ENCODE data around the gene ASH1L. TPM values are rescaled to one million over a fixed set of nuclear protein-coding genes. Genes with fewer than 3 reads are reported as not detected.

Gene ASH1L
- total and polyA plus RNA-seq, 2 donors from 2014 or later = 4.2 to 68.5 TPM

- FAIRE-seq (no peak), DNase-seq (no peak)
- Histone ChIP-seq H3K36me3 (ENCODE audit: control insufficient read depth in 2 of 3, insufficient read depth in 3 of 3, low read length in 3 of 3) (peaks cover 0 to 7% (median 0%) of the 10 kb centered on the region in 3 donors), H3K9ac (ENCODE audit: low read length in 3 of 3) (no peak overlapping the region), H3K4me1 (ENCODE audit: control insufficient read depth in 2 of 3, insufficient read depth in 2 of 3, low read depth in 1 of 3, low read length in 3 of 3) (no peaks in the 10 kb centered on the region), H3K4me3 (ENCODE audit: low read length in 3 of 3) (no peak overlapping the region), H3K9me3 (ENCODE audit: control insufficient read depth in 2 of 3, insufficient read depth in 1 of 3, low read length in 3 of 3) (peaks cover 0 to 7% (median 0%) of the 10 kb centered on the region in 3 donors), H3K27me3 (ENCODE audit: control insufficient read depth, insufficient read depth, low read length) (no peaks in the 10 kb centered on the region), H3K27ac (ENCODE audit: low read depth in 2 of 2, low read length in 2 of 2) (no peak overlapping the region)
- TF ChIP-seq, protein P1, sequence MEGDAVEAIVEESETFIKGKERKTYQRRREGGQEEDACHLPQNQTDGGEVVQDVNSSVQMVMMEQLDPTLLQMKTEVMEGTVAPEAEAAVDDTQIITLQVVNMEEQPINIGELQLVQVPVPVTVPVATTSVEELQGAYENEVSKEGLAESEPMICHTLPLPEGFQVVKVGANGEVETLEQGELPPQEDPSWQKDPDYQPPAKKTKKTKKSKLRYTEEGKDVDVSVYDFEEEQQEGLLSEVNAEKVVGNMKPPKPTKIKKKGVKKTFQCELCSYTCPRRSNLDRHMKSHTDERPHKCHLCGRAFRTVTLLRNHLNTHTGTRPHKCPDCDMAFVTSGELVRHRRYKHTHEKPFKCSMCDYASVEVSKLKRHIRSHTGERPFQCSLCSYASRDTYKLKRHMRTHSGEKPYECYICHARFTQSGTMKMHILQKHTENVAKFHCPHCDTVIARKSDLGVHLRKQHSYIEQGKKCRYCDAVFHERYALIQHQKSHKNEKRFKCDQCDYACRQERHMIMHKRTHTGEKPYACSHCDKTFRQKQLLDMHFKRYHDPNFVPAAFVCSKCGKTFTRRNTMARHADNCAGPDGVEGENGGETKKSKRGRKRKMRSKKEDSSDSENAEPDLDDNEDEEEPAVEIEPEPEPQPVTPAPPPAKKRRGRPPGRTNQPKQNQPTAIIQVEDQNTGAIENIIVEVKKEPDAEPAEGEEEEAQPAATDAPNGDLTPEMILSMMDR (IDR thresholded peaks at IDR 0.05; ENCODE audit: borderline replicate concordance, extremely low read depth, insufficient read depth) = no peak
- intact Hi-C loops (cut with DNase I) = no loop called here
Observed at GRCh38 chr1:155474146-155474545, 88.5 kb downstream of the ASH1L start.

GRCh38 chr1:155473151-155473821 lies 89.3 kb downstream of the ASH1L start:
- no peak overlapping the region for H3K9ac ChIP-seq (ENCODE audit: low read length in 3 of 3)
- DNase-seq (no peak), FAIRE-seq (no peak)
- TF ChIP-seq, protein P1 (IDR thresholded peaks at IDR 0.05; ENCODE audit: borderline replicate concordance, extremely low read depth, insufficient read depth) = no peak
- intact Hi-C loops (cut with DNase I) = no loop called here
- H3K36me3 ChIP-seq (ENCODE audit: control insufficient read depth in 2 of 3, insufficient read depth in 3 of 3, low read length in 3 of 3) = peaks cover 0 to 4% (median 0%) of the 10 kb centered on the region in 3 donors
- no peaks in the 10 kb centered on the region for H3K4me1 ChIP-seq (ENCODE audit: control insufficient read depth in 2 of 3, insufficient read depth in 2 of 3, low read depth in 1 of 3, low read length in 3 of 3)
- H3K27me3 ChIP-seq (ENCODE audit: control insufficient read depth, insufficient read depth, low read length) = no peaks in the 10 kb centered on the region
- H3K4me3 ChIP-seq (ENCODE audit: low read length in 3 of 3) = no peak overlapping the region
- H3K27ac ChIP-seq (ENCODE audit: low read depth in 2 of 2, low read length in 2 of 2) = no peak overlapping the region
- H3K9me3 ChIP-seq (ENCODE audit: control insufficient read depth in 2 of 3, insufficient read depth in 1 of 3, low read length in 3 of 3) = peaks cover 0 to 7% (median 0%) of the 10 kb centered on the region in 3 donors

DNA sequence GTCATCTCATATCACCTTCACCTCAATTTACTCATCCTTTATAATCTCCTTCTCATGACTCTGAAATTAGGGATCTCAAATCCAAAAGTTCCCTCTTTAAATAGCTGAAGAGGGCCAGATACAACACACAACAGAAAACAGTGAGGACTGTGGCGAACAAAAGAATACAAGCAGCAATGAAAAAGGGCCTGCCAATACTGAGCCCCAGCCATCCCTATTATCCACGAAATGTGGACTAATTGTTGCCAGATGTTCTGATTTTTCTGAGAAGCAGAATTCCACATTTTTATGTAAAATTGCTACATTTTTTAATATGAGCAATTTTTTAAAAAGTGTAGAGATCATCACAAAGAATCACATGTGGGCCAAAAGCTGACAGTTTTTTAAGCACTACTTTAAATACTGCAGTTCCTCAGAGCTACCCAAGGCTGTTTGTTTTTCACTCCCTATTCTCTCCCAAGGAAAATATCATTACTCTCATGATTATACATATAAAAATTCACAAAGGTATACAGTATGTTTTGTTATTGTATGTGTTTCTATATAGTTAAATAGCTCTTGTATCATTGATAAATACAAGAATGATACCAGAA lies 90.0 kb downstream of the ASH1L start:
- intact Hi-C loops (cut with DNase I) = no loop called here
- TF ChIP-seq, protein P1 (IDR thresholded peaks at IDR 0.05; ENCODE audit: borderline replicate concordance, extremely low read depth, insufficient read depth) = no peak
- FAIRE-seq (no peak), DNase-seq (no peak)
- H3K27me3 ChIP-seq (ENCODE audit: control insufficient read depth, insufficient read depth, low read length) = no peaks in the 10 kb centered on the region
- no peak overlapping the region for H3K9ac ChIP-seq (ENCODE audit: low read length in 3 of 3)
- peaks cover 0 to 4% (median 0%) of the 10 kb centered on the region in 3 donors for H3K36me3 ChIP-seq (ENCODE audit: control insufficient read depth in 2 of 3, insufficient read depth in 3 of 3, low read length in 3 of 3)
- no peak overlapping the region for H3K27ac ChIP-seq (ENCODE audit: low read depth in 2 of 2, low read length in 2 of 2)
- H3K9me3 ChIP-seq (ENCODE audit: control insufficient read depth in 2 of 3, insufficient read depth in 1 of 3, low read length in 3 of 3) = peaks cover 0 to 7% (median 0%) of the 10 kb centered on the region in 3 donors
- H3K4me3 ChIP-seq (ENCODE audit: low read length in 3 of 3) = no peak overlapping the region
- H3K4me1 ChIP-seq (ENCODE audit: control insufficient read depth in 2 of 3, insufficient read depth in 2 of 3, low read depth in 1 of 3, low read length in 3 of 3) = no peaks in the 10 kb centered on the region
